Astrocyte (in vitro differentiated cells and primary cell): Measurements from ENCODE around the gene TNNT3.

Experiments used
- CTCF ChIP-seq: IDR thresholded peaks from 2 replicates; pipeline ENCODE4 v1.5.1; 2011; ENCODE audit warnings: low read depth, mild to moderate bottlenecking, inconsistent platforms, low read length, moderate library complexity; ENCODE audit not compliant: insufficient read depth
- EZH2 ChIP-seq: IDR thresholded peaks from 2 replicates; pipeline ENCODE4 v1.6.1; 2012; ENCODE audit warnings: mild to moderate bottlenecking, low read length, inconsistent platforms; ENCODE audit not compliant: insufficient read depth

DNA sequence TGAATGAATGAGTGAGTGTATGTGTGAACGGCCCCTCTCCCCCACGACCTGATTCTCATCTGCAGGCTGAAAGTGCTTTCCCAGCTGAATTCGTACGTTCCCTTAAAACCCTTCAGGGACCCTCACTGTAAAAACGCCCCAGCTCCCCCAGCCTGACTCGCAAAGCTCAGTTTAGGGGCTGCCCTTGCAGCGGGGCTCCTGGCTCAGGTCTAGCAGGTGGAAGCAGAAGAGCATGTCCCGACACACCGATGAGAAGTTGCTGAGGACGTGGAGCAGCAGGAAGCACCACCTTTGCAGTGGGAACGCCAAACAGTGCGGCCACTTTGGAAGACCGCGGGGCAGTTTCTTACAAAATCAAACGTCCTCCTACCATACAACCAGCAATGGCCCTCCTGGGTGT, 24.1 kb downstream of the TNNT3 start:
- TF ChIP-seq CTCF (no peak), EZH2 (no peak)
